GM18505 (cell line): ENCODE results near the gene TAP1.
"Not testable (repeated sequence)": the region's sequence is repeated elsewhere in the genome, so short reads cannot be mapped to it uniquely, and the experiment has no call there.

Experiments
- ATAC-seq: cut with Tn5 transposase; IDR thresholded peaks from one replicate; pipeline ENCODE4 v1.9.1; 2021; ENCODE audit not compliant: unreplicated experiment
- POLR2A ChIP-seq: IDR thresholded peaks from 4 replicates; pipeline ENCODE4 v1.6.1; 2011; ENCODE audit warnings: borderline replicate concordance; ENCODE audit not compliant: insufficient read depth, insufficient read length; ENCODE audit errors: extremely low read depth

TAP1 gene

GRCh38 chr6:32876603-32877002, 23.1 kb upstream of the TAP1 start:
- no peak for TF ChIP-seq POLR2A

GRCh38 chr6:32873947-32874346, 20.4 kb upstream of the TAP1 start:
- not testable (repeated sequence) for ATAC-seq

More at GRCh38 chr6:32876603-32877002, 23.1 kb upstream of the TAP1 start:
- no peak for ATAC-seq

- ATAC-seq = no peak
- no peak for TF ChIP-seq POLR2A
Measured at GRCh38 chr6:32868257-32868788, 14.8 kb upstream of the TAP1 start.

GRCh38 chr6:32867554-32868256, 14.2 kb upstream of the TAP1 start:
- no peak for ATAC-seq
- no peak for TF ChIP-seq POLR2A

GRCh38 chr6:32867022-32867477, 13.5 kb upstream of the TAP1 start:
- peak; percentile 39 for TF ChIP-seq POLR2A
- no peak for ATAC-seq

GRCh38 chr6:32865724-32866443, 12.4 kb upstream of the TAP1 start:
- no peak for ATAC-seq
- TF ChIP-seq POLR2A = no peak

- ATAC-seq = no peak
- no peak for TF ChIP-seq POLR2A
Measured at GRCh38 chr6:32862725-32863124, 9.2 kb upstream of the TAP1 start.

GRCh38 chr6:32860674-32861073, 7.2 kb upstream of the TAP1 start:
- TF ChIP-seq POLR2A = no peak
- no peak for ATAC-seq

GRCh38 chr6:32858194-32858593, 4.7 kb upstream of the TAP1 start:
- TF ChIP-seq POLR2A = no peak
- ATAC-seq = no peak

- ATAC-seq = no peak
- TF ChIP-seq POLR2A = no peak
Measured at GRCh38 chr6:32857156-32857891, 3.8 kb upstream of the TAP1 start.

GRCh38 chr6:32855467-32856174, 2.1 kb upstream of the TAP1 start:
- no peak for TF ChIP-seq POLR2A
- no peak for ATAC-seq

- peak; percentile 2 for ATAC-seq
- no peak for TF ChIP-seq POLR2A
Measured at GRCh38 chr6:32854376-32855178, 1.1 kb upstream of the TAP1 start.
